Astrocyte of the cerebellum (primary cell): ENCODE measurements around the gene DNAH8.

Experiments
- DNase-seq: peaks from one replicate; pipeline ENCODE4 v3.0.0-alpha.2; 2011; ENCODE audit warnings: low read depth
- H3K4me3 ChIP-seq: 2 replicates; pipeline ENCODE4 v1.5.1; 2011; ENCODE audit warnings: mild to moderate bottlenecking, low read depth, low read length, moderate library complexity
- in situ Hi-C: cut with HindIII; loops from 2 replicates; pipeline ENCODE4 v1.10.0; 2017; ENCODE audit warnings: low sequenced_read_pairs
- TF ChIP-seq, protein P1 (sequence below): IDR thresholded peaks from 2 replicates; pipeline ENCODE4 v1.5.1; 2012; ENCODE audit warnings: low read length, low read depth, moderate library complexity, mild to moderate bottlenecking; ENCODE audit errors: missing control alignments

DNAH8 gene

DNA sequence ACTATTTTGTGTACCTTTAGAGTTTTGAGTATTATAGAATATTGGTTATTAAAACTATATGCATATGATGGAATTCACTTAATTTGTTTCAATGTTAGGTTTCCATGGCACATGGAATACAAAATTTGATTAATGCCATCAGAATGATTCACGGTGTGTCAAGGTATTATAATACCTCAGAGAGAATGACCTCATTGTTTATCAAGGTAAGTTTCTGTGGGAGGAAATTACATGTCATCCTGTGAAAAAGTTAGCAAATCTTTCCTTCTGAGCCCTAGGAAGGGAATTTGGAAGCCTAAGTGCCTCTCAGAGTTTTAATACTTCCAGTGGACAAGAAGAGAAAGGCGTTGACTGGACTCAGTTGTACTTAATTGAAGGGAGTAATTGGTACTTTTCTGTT, 40.8 kb downstream of the DNAH8 start:
- TF ChIP-seq, protein P1, sequence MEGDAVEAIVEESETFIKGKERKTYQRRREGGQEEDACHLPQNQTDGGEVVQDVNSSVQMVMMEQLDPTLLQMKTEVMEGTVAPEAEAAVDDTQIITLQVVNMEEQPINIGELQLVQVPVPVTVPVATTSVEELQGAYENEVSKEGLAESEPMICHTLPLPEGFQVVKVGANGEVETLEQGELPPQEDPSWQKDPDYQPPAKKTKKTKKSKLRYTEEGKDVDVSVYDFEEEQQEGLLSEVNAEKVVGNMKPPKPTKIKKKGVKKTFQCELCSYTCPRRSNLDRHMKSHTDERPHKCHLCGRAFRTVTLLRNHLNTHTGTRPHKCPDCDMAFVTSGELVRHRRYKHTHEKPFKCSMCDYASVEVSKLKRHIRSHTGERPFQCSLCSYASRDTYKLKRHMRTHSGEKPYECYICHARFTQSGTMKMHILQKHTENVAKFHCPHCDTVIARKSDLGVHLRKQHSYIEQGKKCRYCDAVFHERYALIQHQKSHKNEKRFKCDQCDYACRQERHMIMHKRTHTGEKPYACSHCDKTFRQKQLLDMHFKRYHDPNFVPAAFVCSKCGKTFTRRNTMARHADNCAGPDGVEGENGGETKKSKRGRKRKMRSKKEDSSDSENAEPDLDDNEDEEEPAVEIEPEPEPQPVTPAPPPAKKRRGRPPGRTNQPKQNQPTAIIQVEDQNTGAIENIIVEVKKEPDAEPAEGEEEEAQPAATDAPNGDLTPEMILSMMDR, result no peak
- no peak for DNase-seq
- H3K4me3 ChIP-seq, result no peak overlapping the region
- in situ Hi-C loops, result no loop called here

GRCh38 chr6:38760097-38760496, 45.0 kb downstream of the DNAH8 start:
- DNase-seq, result no peak
- TF ChIP-seq, protein P1, result no peak
- H3K4me3 ChIP-seq, result no peak overlapping the region
- in situ Hi-C loops, result no loop called here

GRCh38 chr6:38762848-38763247, 47.7 kb downstream of the DNAH8 start:
- in situ Hi-C loops, result no loop called here
- TF ChIP-seq, protein P1, result no peak
- H3K4me3 ChIP-seq, result no peak overlapping the region
- no peak for DNase-seq

GRCh38 chr6:38767560-38767959, 52.4 kb downstream of the DNAH8 start:
- TF ChIP-seq, protein P1, result no peak
- in situ Hi-C loops, result no loop called here
- H3K4me3 ChIP-seq, result no peak overlapping the region
- no peak for DNase-seq

GRCh38 chr6:38773338-38773737, 58.2 kb downstream of the DNAH8 start:
- in situ Hi-C loops, result no loop called here
- TF ChIP-seq, protein P1, result peak; percentile 12
- DNase-seq, result no peak
- no peak overlapping the region for H3K4me3 ChIP-seq

- in situ Hi-C loops, result no loop called here
- H3K4me3 ChIP-seq, result no peak overlapping the region
- TF ChIP-seq, protein P1, result no peak
- no peak for DNase-seq
Measured at GRCh38 chr6:38774929-38775707, 60.0 kb downstream of the DNAH8 start.
